ENCODE data around the gene KDM4C. TPM values are rescaled to one million over a fixed set of nuclear protein-coding genes. Genes with fewer than 3 reads are reported as not detected.

KDM4C gene
- total and polyA plus RNA-seq, 2 of the 4 experiments (the other 2 are of a cell fraction) = 11.8 to 23.8 TPM

- Histone ChIP-seq H3K9me1 (ENCODE audit: insufficient read depth, low read length) (peaks cover 4% of the 10 kb centered on the region), H3K79me1 (ENCODE audit: low read depth in 1 of 2, low read length in 2 of 2) (peaks cover 1 to 9% of the 10 kb centered on the region in 2 experiments; a peak in 2 of 4 replicates), H2BK5ac (ENCODE audit: low read depth, low read length, poor library complexity, severe bottlenecking) (no peak overlapping the region), H3K9ac (ENCODE audit: low read depth, low read length) (no peak overlapping the region), H2BK120ac (ENCODE audit: low read depth, low read length) (no peak overlapping the region), H3K27ac (ENCODE audit: insufficient read depth, low read length) (no peak overlapping the region), H4K8ac (ENCODE audit: low read depth in 2 of 2, low read length in 2 of 2) (no peak overlapping the region), H4K5ac (ENCODE audit: low read depth, low read length) (no peak overlapping the region), H3K27me3 (ENCODE audit: control insufficient read depth, insufficient read depth, low read length) (no peaks in the 10 kb centered on the region), H3K4me2 (ENCODE audit: low read depth, low read length) (no peak overlapping the region), H3K56ac (ENCODE audit: extremely low read depth, insufficient read depth, low read length) (no peak overlapping the region), H2AK9ac (replicated peaks; ENCODE audit: low read depth, low read length, poor library complexity) (no peak overlapping the region), H3K14ac (replicated peaks; ENCODE audit: low read depth, low read length) (no peak overlapping the region), H3K4me3 (ENCODE audit: insufficient read depth, low read depth, low read length) (no peak overlapping the region), H2AFZ (replicated peaks; ENCODE audit: low read length, poor library complexity) (no peak overlapping the region), H3K23ac (ENCODE audit: low read depth, low read length) (no peak overlapping the region), H2AK5ac (ENCODE audit: low read depth, low read length) (no peak overlapping the region), H4K91ac (ENCODE audit: insufficient read depth, low read depth, low read length) (no peak overlapping the region), H3K9me3 (ENCODE audit: control insufficient read depth, insufficient read depth, low read length) (no peaks in the 10 kb centered on the region), H3K4me1 (ENCODE audit: control insufficient read depth, insufficient read depth, low read length) (no peaks in the 10 kb centered on the region; the same call in 1 of the 2 replicates), H2BK20ac (ENCODE audit: low read depth, low read length) (no peak overlapping the region), H3K36me3 (ENCODE audit: control insufficient read depth, insufficient read depth, low read length) (no peaks in the 10 kb centered on the region), H2BK15ac (ENCODE audit: low read depth, low read length) (no peak overlapping the region), H3K18ac (ENCODE audit: low read depth, low read length) (no peak overlapping the region), H3K4ac (ENCODE audit: low read depth, low read length) (no peak overlapping the region), H4K20me1 (ENCODE audit: insufficient read depth, low read length) (no peaks in the 10 kb centered on the region)
- in situ Hi-C loops (cut with MboI; ENCODE audit: low sequenced_read_pairs) (no loop called here), intact Hi-C loops (cut with micrococcal nuclease) (no loop called here), dilution Hi-C loops (cut with HindIII; ENCODE audit: low sequenced_read_pairs, unreplicated experiment) (no loop called here)
- TF ChIP-seq FOS (IDR thresholded peaks at IDR 0.05; ENCODE audit: low read depth, low read length) (no peak), CEBPB (IDR thresholded peaks at IDR 0.05; ENCODE audit: low read depth, low read length) (no peak), MAFK (IDR thresholded peaks at IDR 0.05; ENCODE audit: low read depth, low read length) (no peak), CHD1 (IDR thresholded peaks at IDR 0.05; ENCODE audit: low read depth, low read length) (no peak), USF2 (IDR thresholded peaks at IDR 0.05; ENCODE audit: low read depth, low read length) (no peak), RCOR1 (IDR thresholded peaks at IDR 0.05; ENCODE audit: insufficient replicate concordance, low read length) (no peak), POLR2A (IDR thresholded peaks at IDR 0.05; ENCODE audit: low read depth, low read length) (no peak), NFE2L2 (IDR thresholded peaks at IDR 0.05; ENCODE audit: low read depth, low read length) (no peak)
- no peak for ATAC-seq (ENCODE audit: low read depth)
- POLR2A ChIA-PET (ENCODE audit: unreplicated experiment) = no interaction called here
- CTCF ChIA-PET = no interaction called here
- no CpG with 5 or more reads among the region's 3 CpGs for WGBS, 2 experiments (ENCODE audit: extremely low coverage in 2 of 2, insufficient read length in 1 of 2)
- no TSS peak for BruUV-seq (replicated peaks)
- DNase-seq = no peak
Observed at GRCh38 chr9:6960777-6961176, 203.0 kb downstream of the KDM4C start.
